Prostate gland (tissue), 2 donors: ENCODE results near the gene EHMT1.

Experiments
- POLR2A ChIP-seq: fragments of 450-650 bp; IDR thresholded peaks from one replicate; pipeline ENCODE4 v1.6.1; 2016; ENCODE audit warnings: antibody characterized with exemption, mild to moderate bottlenecking
- TF ChIP-seq, protein P1 (sequence below), 4 experiments: fragments of 200-600 bp in 2 of 4; fragments of 450-650 bp in 2 of 4; sonication (generic) in 2 of 4; IDR thresholded peaks; 1 replicate in 3 of 4; 2 replicates in 1 of 4; pipeline ENCODE4 v1.5.1; 2016 to 2019; ENCODE audit warnings: antibody characterized with exemption in 4 of 4, mild to moderate bottlenecking in 2 of 4, moderate library complexity in 2 of 4

GRCh38 chr9:137674976-137675320 is 56.1 kb downstream of the EHMT1 start:
- TF ChIP-seq POLR2A, result no peak
- TF ChIP-seq, protein P1, sequence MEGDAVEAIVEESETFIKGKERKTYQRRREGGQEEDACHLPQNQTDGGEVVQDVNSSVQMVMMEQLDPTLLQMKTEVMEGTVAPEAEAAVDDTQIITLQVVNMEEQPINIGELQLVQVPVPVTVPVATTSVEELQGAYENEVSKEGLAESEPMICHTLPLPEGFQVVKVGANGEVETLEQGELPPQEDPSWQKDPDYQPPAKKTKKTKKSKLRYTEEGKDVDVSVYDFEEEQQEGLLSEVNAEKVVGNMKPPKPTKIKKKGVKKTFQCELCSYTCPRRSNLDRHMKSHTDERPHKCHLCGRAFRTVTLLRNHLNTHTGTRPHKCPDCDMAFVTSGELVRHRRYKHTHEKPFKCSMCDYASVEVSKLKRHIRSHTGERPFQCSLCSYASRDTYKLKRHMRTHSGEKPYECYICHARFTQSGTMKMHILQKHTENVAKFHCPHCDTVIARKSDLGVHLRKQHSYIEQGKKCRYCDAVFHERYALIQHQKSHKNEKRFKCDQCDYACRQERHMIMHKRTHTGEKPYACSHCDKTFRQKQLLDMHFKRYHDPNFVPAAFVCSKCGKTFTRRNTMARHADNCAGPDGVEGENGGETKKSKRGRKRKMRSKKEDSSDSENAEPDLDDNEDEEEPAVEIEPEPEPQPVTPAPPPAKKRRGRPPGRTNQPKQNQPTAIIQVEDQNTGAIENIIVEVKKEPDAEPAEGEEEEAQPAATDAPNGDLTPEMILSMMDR (IDR thresholded peaks at IDR 0.05), result no peak
